Neural cell (in vitro differentiated cells): ENCODE measurements around the gene SBNO2.

ENCODE experiments used
- CTCF ChIP-seq: fragments of 450-650 bp; IDR thresholded peaks from 2 replicates; pipeline ENCODE4 v1.5.1; 2014; ENCODE audit warnings: antibody characterized with exemption, mild to moderate bottlenecking, moderate library complexity; ENCODE audit not compliant: poor library complexity, severe bottlenecking
- EP300 ChIP-seq: fragments of 450-650 bp; conservative IDR thresholded peaks from 2 replicates; pipeline ENCODE4 v1.6.1; 2014; ENCODE audit warnings: antibody characterized with exemption, mild to moderate bottlenecking, moderate library complexity; ENCODE audit not compliant: poor library complexity, severe bottlenecking
- REST ChIP-seq: IDR thresholded peaks from 2 replicates; pipeline ENCODE4 v1.6.1; 2012; ENCODE audit warnings: borderline replicate concordance
- TAF1 ChIP-seq: IDR thresholded peaks from 2 replicates; pipeline ENCODE4 v1.6.1; 2012; ENCODE audit warnings: low read depth

DNA sequence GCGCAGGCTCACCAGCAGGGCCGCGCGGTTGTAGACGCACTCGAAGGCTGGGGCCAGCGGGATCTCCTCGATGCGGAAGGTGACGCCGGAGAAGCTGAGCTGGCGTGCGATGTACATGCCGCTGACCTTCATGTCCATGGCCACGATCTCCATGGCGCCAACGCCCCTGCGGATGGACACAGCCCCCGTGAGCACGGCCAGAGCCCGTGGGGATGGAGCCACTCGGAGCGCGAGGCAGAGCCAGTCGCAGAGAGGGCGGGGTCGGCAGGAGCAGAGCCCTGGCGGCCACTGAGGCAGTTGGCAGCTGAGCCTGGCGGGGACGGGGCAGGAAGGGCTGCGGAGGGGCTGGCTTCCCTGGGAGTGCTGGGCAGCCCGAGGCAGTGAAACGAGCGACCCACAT, 55.1 kb downstream of the SBNO2 start:
- TF ChIP-seq CTCF: no peak
- TF ChIP-seq TAF1: no peak
- TF ChIP-seq EP300: no peak
- no peak for TF ChIP-seq REST
